Measurements from ENCODE around the gene SMOC1.

SMOC1 gene

GRCh38 chr14:70059545-70059944, 180.3 kb downstream of the SMOC1 start:
- no peaks in the 10 kb centered on the region for H3K36me3 ChIP-seq (ENCODE audit: insufficient read depth, low read length)
- no peak overlapping the region for H3K9ac ChIP-seq (ENCODE audit: low read length)
- H3K4me3 ChIP-seq (ENCODE audit: low read depth in 1 of 2, low read length in 2 of 2): no peak overlapping the region
- no peaks in the 10 kb centered on the region for H3K9me3 ChIP-seq (ENCODE audit: low read length)
- H3K27ac ChIP-seq (ENCODE audit: low read depth, low read length): no peak overlapping the region
- no peaks in the 10 kb centered on the region for H3K4me1 ChIP-seq (ENCODE audit: insufficient read depth, low read length)
- no peaks in the 10 kb centered on the region for H3K27me3 ChIP-seq (ENCODE audit: control insufficient read depth in 1 of 2, insufficient read depth in 2 of 2, low read length in 2 of 2)

GRCh38 chr14:70061108-70061507, 181.9 kb downstream of the SMOC1 start:
- H3K4me1 ChIP-seq (ENCODE audit: insufficient read depth, low read length): no peaks in the 10 kb centered on the region
- no peak overlapping the region for H3K4me3 ChIP-seq (ENCODE audit: low read depth in 1 of 2, low read length in 2 of 2)
- H3K36me3 ChIP-seq (ENCODE audit: insufficient read depth, low read length): no peaks in the 10 kb centered on the region
- no peaks in the 10 kb centered on the region for H3K27me3 ChIP-seq (ENCODE audit: control insufficient read depth in 1 of 2, insufficient read depth in 2 of 2, low read length in 2 of 2)
- H3K27ac ChIP-seq (ENCODE audit: low read depth, low read length): no peak overlapping the region
- H3K9ac ChIP-seq (ENCODE audit: low read length): no peak overlapping the region
- no peaks in the 10 kb centered on the region for H3K9me3 ChIP-seq (ENCODE audit: low read length)

- Histone ChIP-seq H3K9me3 (ENCODE audit: low read length) (no peaks in the 10 kb centered on the region), H3K9ac (ENCODE audit: low read length) (no peak overlapping the region)
Measured at GRCh38 chr14:70064136-70064865, 185.1 kb downstream of the SMOC1 start.

GRCh38 chr14:70067810-70068209, 188.6 kb downstream of the SMOC1 start:
- H3K4me1 ChIP-seq (ENCODE audit: insufficient read depth, low read length): no peaks in the 10 kb centered on the region
- H3K9me3 ChIP-seq (ENCODE audit: low read length): no peaks in the 10 kb centered on the region
- H3K27ac ChIP-seq (ENCODE audit: low read depth, low read length): no peak overlapping the region

More at GRCh38 chr14:70064136-70064865, 185.1 kb downstream of the SMOC1 start:
- no peaks in the 10 kb centered on the region for H3K4me1 ChIP-seq (ENCODE audit: insufficient read depth, low read length)
- no peak overlapping the region for H3K4me3 ChIP-seq (ENCODE audit: low read depth in 1 of 2, low read length in 2 of 2)
- no peaks in the 10 kb centered on the region for H3K36me3 ChIP-seq (ENCODE audit: insufficient read depth, low read length)
- H3K27ac ChIP-seq (ENCODE audit: low read depth, low read length): no peak overlapping the region
- H3K27me3 ChIP-seq (ENCODE audit: control insufficient read depth in 1 of 2, insufficient read depth in 2 of 2, low read length in 2 of 2): no peaks in the 10 kb centered on the region

GRCh38 chr14:70069186-70069585, 190.0 kb downstream of the SMOC1 start:
- no peaks in the 10 kb centered on the region for H3K36me3 ChIP-seq (ENCODE audit: insufficient read depth, low read length)
- no peak overlapping the region for H3K9ac ChIP-seq (ENCODE audit: low read length)
- no peaks in the 10 kb centered on the region for H3K9me3 ChIP-seq (ENCODE audit: low read length)
- no peaks in the 10 kb centered on the region for H3K4me1 ChIP-seq (ENCODE audit: insufficient read depth, low read length)
- no peaks in the 10 kb centered on the region for H3K27me3 ChIP-seq (ENCODE audit: control insufficient read depth in 1 of 2, insufficient read depth in 2 of 2, low read length in 2 of 2)
- H3K4me3 ChIP-seq (ENCODE audit: low read depth in 1 of 2, low read length in 2 of 2): no peak overlapping the region
- H3K27ac ChIP-seq (ENCODE audit: low read depth, low read length): no peak overlapping the region

More at GRCh38 chr14:70067810-70068209, 188.6 kb downstream of the SMOC1 start:
- no peaks in the 10 kb centered on the region for H3K27me3 ChIP-seq (ENCODE audit: control insufficient read depth in 1 of 2, insufficient read depth in 2 of 2, low read length in 2 of 2)
- H3K4me3 ChIP-seq (ENCODE audit: low read depth in 1 of 2, low read length in 2 of 2): no peak overlapping the region
- no peaks in the 10 kb centered on the region for H3K36me3 ChIP-seq (ENCODE audit: insufficient read depth, low read length)
- no peak overlapping the region for H3K9ac ChIP-seq (ENCODE audit: low read length)

GRCh38 chr14:70073924-70074566, 194.8 kb downstream of the SMOC1 start:
- Histone ChIP-seq H3K27me3 (ENCODE audit: control insufficient read depth in 1 of 2, insufficient read depth in 2 of 2, low read length in 2 of 2) (no peaks in the 10 kb centered on the region), H3K4me3 (ENCODE audit: low read depth in 1 of 2, low read length in 2 of 2) (no peak overlapping the region), H3K27ac (ENCODE audit: low read depth, low read length) (no peak overlapping the region), H3K4me1 (ENCODE audit: insufficient read depth, low read length) (no peaks in the 10 kb centered on the region), H3K36me3 (ENCODE audit: insufficient read depth, low read length) (no peaks in the 10 kb centered on the region), H3K9ac (ENCODE audit: low read length) (no peak overlapping the region), H3K9me3 (ENCODE audit: low read length) (no peaks in the 10 kb centered on the region)

GRCh38 chr14:70077005-70077404, 197.8 kb downstream of the SMOC1 start:
- H3K27me3 ChIP-seq (ENCODE audit: control insufficient read depth in 1 of 2, insufficient read depth in 2 of 2, low read length in 2 of 2): no peaks in the 10 kb centered on the region
- H3K9ac ChIP-seq (ENCODE audit: low read length): no peak overlapping the region
- H3K4me1 ChIP-seq (ENCODE audit: insufficient read depth, low read length): no peaks in the 10 kb centered on the region

GRCh38 chr14:70077720-70078119, 198.5 kb downstream of the SMOC1 start:
- H3K4me3 ChIP-seq (ENCODE audit: low read depth in 1 of 2, low read length in 2 of 2): no peak overlapping the region
- no peaks in the 10 kb centered on the region for H3K9me3 ChIP-seq (ENCODE audit: low read length)
- H3K27me3 ChIP-seq (ENCODE audit: control insufficient read depth in 1 of 2, insufficient read depth in 2 of 2, low read length in 2 of 2): no peaks in the 10 kb centered on the region
- H3K36me3 ChIP-seq (ENCODE audit: insufficient read depth, low read length): no peaks in the 10 kb centered on the region
- H3K4me1 ChIP-seq (ENCODE audit: insufficient read depth, low read length): no peaks in the 10 kb centered on the region
- H3K9ac ChIP-seq (ENCODE audit: low read length): no peak overlapping the region
- no peak overlapping the region for H3K27ac ChIP-seq (ENCODE audit: low read depth, low read length)

More at GRCh38 chr14:70077005-70077404, 197.8 kb downstream of the SMOC1 start:
- Histone ChIP-seq H3K4me3 (ENCODE audit: low read depth in 1 of 2, low read length in 2 of 2) (no peak overlapping the region), H3K9me3 (ENCODE audit: low read length) (no peaks in the 10 kb centered on the region), H3K27ac (ENCODE audit: low read depth, low read length) (no peak overlapping the region), H3K36me3 (ENCODE audit: insufficient read depth, low read length) (no peaks in the 10 kb centered on the region)

- no peak overlapping the region for H3K9ac ChIP-seq (ENCODE audit: low read length)
- no peak overlapping the region for H3K27ac ChIP-seq (ENCODE audit: low read depth, low read length)
- H3K4me3 ChIP-seq (ENCODE audit: low read depth in 1 of 2, low read length in 2 of 2): no peak overlapping the region
- H3K9me3 ChIP-seq (ENCODE audit: low read length): no peaks in the 10 kb centered on the region
- H3K4me1 ChIP-seq (ENCODE audit: insufficient read depth, low read length): no peaks in the 10 kb centered on the region
- no peaks in the 10 kb centered on the region for H3K36me3 ChIP-seq (ENCODE audit: insufficient read depth, low read length)
- no peaks in the 10 kb centered on the region for H3K27me3 ChIP-seq (ENCODE audit: control insufficient read depth in 1 of 2, insufficient read depth in 2 of 2, low read length in 2 of 2)
Measured at GRCh38 chr14:70078329-70078728, 199.1 kb downstream of the SMOC1 start.

GRCh38 chr14:70080076-70080475, 200.9 kb downstream of the SMOC1 start:
- no peak overlapping the region for H3K4me3 ChIP-seq (ENCODE audit: low read depth in 1 of 2, low read length in 2 of 2)
- no peaks in the 10 kb centered on the region for H3K36me3 ChIP-seq (ENCODE audit: insufficient read depth, low read length)
- H3K9me3 ChIP-seq (ENCODE audit: low read length): no peaks in the 10 kb centered on the region
- no peaks in the 10 kb centered on the region for H3K4me1 ChIP-seq (ENCODE audit: insufficient read depth, low read length)
- no peaks in the 10 kb centered on the region for H3K27me3 ChIP-seq (ENCODE audit: control insufficient read depth in 1 of 2, insufficient read depth in 2 of 2, low read length in 2 of 2)
- no peak overlapping the region for H3K27ac ChIP-seq (ENCODE audit: low read depth, low read length)
- H3K9ac ChIP-seq (ENCODE audit: low read length): no peak overlapping the region
